WTC11 (cell line): ENCODE results near the gene DHX38. TPM values are rescaled to one million over a fixed set of nuclear protein-coding genes. Genes with fewer than 3 reads are reported as not detected.

Experiments
- ATAC-seq: fragments of 200-7000 bp; cut with Tn5 transposase; 2 replicates; pipeline ENCODE4 v1.10.0; 2021; ENCODE audit warnings: mild to moderate bottlenecking, moderate library complexity
- CTCF ChIA-PET: fragments of 300-600 bp; sonication (Branson Sonifier 250); formaldehyde crosslinking; loops from one replicate; lab custom pipeline; 2021; ENCODE audit warnings: antibody characterized with exemption; lab: Charles Lee
- POLR2A ChIA-PET: fragments of 350-600 bp; sonication (Branson Sonifier 250); formaldehyde crosslinking; loops from one replicate; lab custom pipeline; 2021; ENCODE audit warnings: antibody characterized with exemption; lab: Charles Lee
- DNase-seq: peaks from one replicate; pipeline ENCODE4 v3.0.0; 2021; ENCODE audit warnings: low spot score
- H3K27ac Mint-ChIP-seq: 2 replicates; pipeline ENCODE4 v1.8.0; 2021; ENCODE audit warnings: mixed read lengths
- H3K27me3 Mint-ChIP-seq: 2 replicates; pipeline ENCODE4 v1.8.0; 2021; ENCODE audit warnings: low read depth, mild to moderate bottlenecking, moderate library complexity, mixed read lengths
- H3K36me3 Mint-ChIP-seq: 2 replicates; pipeline ENCODE4 v1.8.0; 2021; ENCODE audit warnings: mixed read lengths
- H3K4me1 Mint-ChIP-seq: 2 replicates; pipeline ENCODE4 v1.8.0; 2022; ENCODE audit warnings: mixed read lengths
- H3K4me3 Mint-ChIP-seq: 2 replicates; pipeline ENCODE4 v1.8.0; 2021; ENCODE audit warnings: mild to moderate bottlenecking, moderate library complexity, mixed read lengths
- H3K9me3 Mint-ChIP-seq: 2 replicates; pipeline ENCODE4 v1.8.0; 2021; ENCODE audit warnings: mixed read lengths
- AFF4 ChIP-seq: sonication (generic); formaldehyde crosslinking; IDR thresholded peaks from 2 replicates; pipeline ENCODE4 v1.8.1; 2023; ENCODE audit warnings: mild to moderate bottlenecking, missing genetic modification reagents, borderline replicate concordance
- ATF2 ChIP-seq: sonication (generic); formaldehyde crosslinking; IDR thresholded peaks from 2 replicates; pipeline ENCODE4 v1.8.1; 2022; ENCODE audit warnings: low read depth, missing genetic modification reagents, borderline replicate concordance
- CREB1 ChIP-seq: sonication (generic); formaldehyde crosslinking; IDR thresholded peaks from 2 replicates; pipeline ENCODE4 v1.8.0; 2023; ENCODE audit warnings: mild to moderate bottlenecking, missing genetic modification reagents
- CREM ChIP-seq: sonication (generic); formaldehyde crosslinking; IDR thresholded peaks from 2 replicates; pipeline ENCODE4 v1.8.1; 2022; ENCODE audit warnings: mild to moderate bottlenecking, missing genetic modification reagents, moderate library complexity
- EMX1 ChIP-seq: fragments of 250-450 bp; sonication (Bioruptor Pico); IDR thresholded peaks from 2 replicates; pipeline ENCODE4 v1.8.0; 2021; ENCODE audit warnings: mild to moderate bottlenecking
- GABPB1 ChIP-seq: sonication (generic); formaldehyde crosslinking; IDR thresholded peaks from 2 replicates; pipeline ENCODE4 v1.8.1; 2023; ENCODE audit warnings: mild to moderate bottlenecking, missing genetic modification reagents
- GRHL2 ChIP-seq: fragments of 250-450 bp; sonication (Bioruptor Pico); IDR thresholded peaks from 2 replicates; pipeline ENCODE4 v1.8.0; 2022; ENCODE audit warnings: mild to moderate bottlenecking, moderate library complexity; ENCODE audit not compliant: insufficient replicate concordance, severe bottlenecking
- GTF2I ChIP-seq: fragments of 250-450 bp; sonication (Bioruptor Pico); conservative IDR thresholded peaks from 2 replicates; pipeline ENCODE4 v1.4.0; 2021; ENCODE audit warnings: mild to moderate bottlenecking
- HMGA2 ChIP-seq: fragments of 250-450 bp; sonication (Bioruptor Pico); IDR thresholded peaks from 2 replicates; pipeline ENCODE4 v1.4.0; 2021; ENCODE audit warnings: mild to moderate bottlenecking, moderate library complexity
- SMAD3 ChIP-seq: sonication (generic); formaldehyde crosslinking; IDR thresholded peaks from 2 replicates; pipeline ENCODE4 v1.8.0; 2022; ENCODE audit warnings: missing genetic modification reagents, mild to moderate bottlenecking, borderline replicate concordance
- SMAD4 ChIP-seq: sonication (generic); formaldehyde crosslinking; IDR thresholded peaks from 2 replicates; pipeline ENCODE4 v1.8.0; 2022; ENCODE audit warnings: mild to moderate bottlenecking, missing genetic modification reagents
- SOX15 ChIP-seq: fragments of 250-450 bp; sonication (Bioruptor Pico); IDR thresholded peaks from 2 replicates; pipeline ENCODE4 v1.9.0; 2021; ENCODE audit warnings: mild to moderate bottlenecking
- TEAD4 ChIP-seq: sonication (generic); formaldehyde crosslinking; IDR thresholded peaks from 2 replicates; pipeline ENCODE4 v1.8.0; 2022; ENCODE audit warnings: mild to moderate bottlenecking, missing genetic modification reagents
- ZBTB21 ChIP-seq: sonication (generic); formaldehyde crosslinking; IDR thresholded peaks from 2 replicates; pipeline ENCODE4 v1.8.1; 2023; ENCODE audit warnings: mild to moderate bottlenecking, missing genetic modification reagents, borderline replicate concordance
- ZMAT4 ChIP-seq: fragments of 250-450 bp; sonication (Bioruptor Pico); IDR thresholded peaks from 2 replicates; pipeline ENCODE4 v1.9.0; 2021; ENCODE audit warnings: mild to moderate bottlenecking
- ZNF138 ChIP-seq: sonication (generic); formaldehyde crosslinking; conservative IDR thresholded peaks from 2 replicates; pipeline ENCODE4 v1.8.1; 2022; ENCODE audit warnings: mild to moderate bottlenecking, moderate library complexity, missing genetic modification reagents
- ZNF263 ChIP-seq: sonication (generic); formaldehyde crosslinking; IDR thresholded peaks from 2 replicates; pipeline ENCODE4 v1.8.1; 2022; ENCODE audit warnings: low read depth, mild to moderate bottlenecking, moderate library complexity, missing genetic modification reagents
- ZNF396 ChIP-seq: fragments of 250-450 bp; sonication (Bioruptor Pico); IDR thresholded peaks from 2 replicates; pipeline ENCODE4 v1.8.0; 2021; ENCODE audit warnings: mild to moderate bottlenecking, moderate library complexity, borderline replicate concordance
- ZNF423 ChIP-seq: fragments of 250-450 bp; sonication (Bioruptor Pico); IDR thresholded peaks from 2 replicates; pipeline ENCODE4 v2.1.2; 2022; ENCODE audit warnings: mild to moderate bottlenecking, moderate library complexity
- ZNF512 ChIP-seq: sonication (generic); formaldehyde crosslinking; IDR thresholded peaks from 2 replicates; pipeline ENCODE4 v1.8.1; 2022; ENCODE audit warnings: missing genetic modification reagents, borderline replicate concordance
- ZNF671 ChIP-seq: fragments of 250-450 bp; sonication (Bioruptor Pico); IDR thresholded peaks from 2 replicates; pipeline ENCODE4 v1.8.0; 2021; ENCODE audit warnings: mild to moderate bottlenecking
- total RNA-seq: library from RNA; stranded (reverse); gene quantifications from 3 replicates; pipeline ENCODE4 v1.2.3, GENCODE V29; 2021

DHX38 gene
- total RNA-seq, 1 experiment from 2014 or later: 91.7 TPM

- no peak for ATAC-seq
- H3K27ac Mint-ChIP-seq: no peak overlapping the region
These were observed 19.9 kb downstream of the DHX38 start for GRCh38 chr16:72113616-72113945.

GRCh38 chr16:72120026-72120425 is 26.4 kb downstream of the DHX38 start:
- no peak overlapping the region for H3K27ac Mint-ChIP-seq
- H3K4me3 Mint-ChIP-seq: no peak overlapping the region
- TF ChIP-seq CREB1 (no peak), GTF2I (CRISPR knock-in tag) (no peak), GABPB1 (no peak), ZNF512 (CRISPR knock-in tag) (no peak), ZNF138 (no peak)
- peaks cover 1% of the 10 kb centered on the region for H3K4me1 Mint-ChIP-seq
- no peaks in the 10 kb centered on the region for H3K36me3 Mint-ChIP-seq
- H3K27me3 Mint-ChIP-seq: no peaks in the 10 kb centered on the region
- DNase-seq (no peak), ATAC-seq (no peak)
- ChIA-PET CTCF (no interaction called here), POLR2A (no interaction called here)
- no peaks in the 10 kb centered on the region for H3K9me3 Mint-ChIP-seq

More at GRCh38 chr16:72113616-72113945, 19.9 kb downstream of the DHX38 start:
- H3K36me3 Mint-ChIP-seq: peaks cover 34% of the 10 kb centered on the region
- no peaks in the 10 kb centered on the region for H3K9me3 Mint-ChIP-seq
- TF ChIP-seq ZNF423 (CRISPR knock-in tag): no peak
- no peak for TF ChIP-seq ZBTB21 (CRISPR knock-in tag)
- TF ChIP-seq HMGA2 (CRISPR knock-in tag): no peak
- TF ChIP-seq ZNF671 (CRISPR knock-in tag): no peak
- TF ChIP-seq SOX15 (CRISPR knock-in tag): no peak
- no peak for TF ChIP-seq EMX1 (CRISPR knock-in tag)
- no peak for TF ChIP-seq AFF4 (CRISPR knock-in tag)
- no peak for TF ChIP-seq ZNF263 (CRISPR knock-in tag)
- no peak for TF ChIP-seq CREM (CRISPR knock-in tag)
- no peak for TF ChIP-seq ATF2 (CRISPR knock-in tag)
- no peak for TF ChIP-seq SMAD3 (CRISPR knock-in tag)
- no peak for TF ChIP-seq TEAD4 (CRISPR knock-in tag)
- TF ChIP-seq GRHL2 (CRISPR knock-in tag): no peak
- no peak for TF ChIP-seq SMAD4 (CRISPR knock-in tag)
- TF ChIP-seq ZNF396 (CRISPR knock-in tag): no peak
- no peak for TF ChIP-seq ZMAT4 (CRISPR knock-in tag)
- no peaks in the 10 kb centered on the region for H3K27me3 Mint-ChIP-seq
- H3K4me3 Mint-ChIP-seq: no peak overlapping the region
- CTCF ChIA-PET: no interaction called here
- POLR2A ChIA-PET: no interaction called here
- no peaks in the 10 kb centered on the region for H3K4me1 Mint-ChIP-seq
- no peak for DNase-seq
